ENCODE results near the gene RPL11. TPM values are rescaled to one million over a fixed set of nuclear protein-coding genes. Genes with fewer than 3 reads are reported as not detected.
A peak's percentile ranks its signal among the peaks of the same experiment; 100 is the strongest.
"Not testable (repeated sequence)": the region's sequence is repeated elsewhere in the genome, so short reads cannot be mapped to it uniquely, and the experiment has no call there.

The RPL11 gene
- total and polyA plus RNA-seq, 5 donors, result 586 to 1,436 (median 764) TPM

- H3K27ac ChIP-seq (ENCODE audit: low read length), result no peak overlapping the region
- no peak overlapping the region for H3K4me3 ChIP-seq (ENCODE audit: low read length)
- H3K9me3 ChIP-seq (ENCODE audit: control insufficient read depth, low read length), result no peaks in the 10 kb centered on the region
- WGBS, result 67% methylated on average over 2 of the region's 2 CpGs
- intact Hi-C loops (cut with DNase I), result no loop called here
- DNase-seq, result no peak
- no peak for ATAC-seq
- H3K4me1 ChIP-seq (ENCODE audit: control insufficient read depth, insufficient read depth, low read length), result no peaks in the 10 kb centered on the region
- H3K27me3 ChIP-seq (ENCODE audit: control insufficient read depth, insufficient read depth), result no peaks in the 10 kb centered on the region
Observed at GRCh38 chr1:23684415-23684814, 7.2 kb upstream of the RPL11 start.

GRCh38 chr1:23685197-23685596, 6.4 kb upstream of the RPL11 start:
- H3K27me3 ChIP-seq (ENCODE audit: control insufficient read depth, insufficient read depth); H3K27ac ChIP-seq (ENCODE audit: low read length); DNase-seq; H3K9me3 ChIP-seq (ENCODE audit: control insufficient read depth, low read length); intact Hi-C loops (cut with DNase I); ATAC-seq; H3K4me3 ChIP-seq (ENCODE audit: low read length); H3K4me1 ChIP-seq (ENCODE audit: control insufficient read depth, insufficient read depth, low read length): not testable (repeated sequence)
- WGBS, result 47% methylated on average over 7 of the region's 7 CpGs

- DNase-seq; H3K4me3 ChIP-seq (ENCODE audit: low read length); H3K4me1 ChIP-seq (ENCODE audit: control insufficient read depth, insufficient read depth, low read length); H3K27ac ChIP-seq (ENCODE audit: low read length); H3K27me3 ChIP-seq (ENCODE audit: control insufficient read depth, insufficient read depth); ATAC-seq; intact Hi-C loops (cut with DNase I); H3K9me3 ChIP-seq (ENCODE audit: control insufficient read depth, low read length): not testable (repeated sequence)
- WGBS, result 82% methylated on average over 3 of the region's 3 CpGs
Observed at GRCh38 chr1:23687680-23688079, 3.9 kb upstream of the RPL11 start.

GRCh38 chr1:23688281-23688680, 3.3 kb upstream of the RPL11 start:
- 97% methylated on average over 33 of the region's 33 CpGs for WGBS

GRCh38 chr1:23692308-23692871, 784 bp downstream of the RPL11 start:
- Histone ChIP-seq H3K9me3 (ENCODE audit: control insufficient read depth, low read length) (no peaks in the 10 kb centered on the region), H3K27ac (ENCODE audit: low read length) (peak overlapping the region; percentile 76), H3K4me3 (ENCODE audit: low read length) (peak overlapping the region; percentile 77), H3K4me1 (ENCODE audit: control insufficient read depth, insufficient read depth, low read length) (peaks cover 13% of the 10 kb centered on the region), H3K27me3 (ENCODE audit: control insufficient read depth, insufficient read depth) (no peaks in the 10 kb centered on the region)
- ATAC-seq (no peak), DNase-seq (no peak)
- intact Hi-C loops (cut with DNase I), result no loop called here
- WGBS, result 9% methylated on average over 17 of the region's 17 CpGs

More at GRCh38 chr1:23688281-23688680, 3.3 kb upstream of the RPL11 start:
- H3K4me3 ChIP-seq (ENCODE audit: low read length); H3K4me1 ChIP-seq (ENCODE audit: control insufficient read depth, insufficient read depth, low read length); H3K9me3 ChIP-seq (ENCODE audit: control insufficient read depth, low read length); intact Hi-C loops (cut with DNase I); H3K27ac ChIP-seq (ENCODE audit: low read length); H3K27me3 ChIP-seq (ENCODE audit: control insufficient read depth, insufficient read depth); ATAC-seq; DNase-seq: not testable (repeated sequence)

GRCh38 chr1:23693599-23693998, 2.0 kb downstream of the RPL11 start:
- Histone ChIP-seq H3K27me3 (ENCODE audit: control insufficient read depth, insufficient read depth) (no peaks in the 10 kb centered on the region), H3K27ac (ENCODE audit: low read length) (no peak overlapping the region), H3K4me3 (ENCODE audit: low read length) (no peak overlapping the region), H3K4me1 (ENCODE audit: control insufficient read depth, insufficient read depth, low read length) (peaks cover 13% of the 10 kb centered on the region), H3K9me3 (ENCODE audit: control insufficient read depth, low read length) (no peaks in the 10 kb centered on the region)
- no peak for ATAC-seq
- DNase-seq, result no peak
- intact Hi-C loops (cut with DNase I), result no loop called here
- 54% methylated on average over 2 of the region's 2 CpGs for WGBS

- Histone ChIP-seq H3K27ac (ENCODE audit: low read length) (no peak overlapping the region), H3K27me3 (ENCODE audit: control insufficient read depth, insufficient read depth) (no peaks in the 10 kb centered on the region), H3K4me3 (ENCODE audit: low read length) (no peak overlapping the region), H3K9me3 (ENCODE audit: control insufficient read depth, low read length) (no peaks in the 10 kb centered on the region), H3K4me1 (ENCODE audit: control insufficient read depth, insufficient read depth, low read length) (peaks cover 13% of the 10 kb centered on the region)
- 40% methylated on average over 3 of the region's 3 CpGs for WGBS
- DNase-seq (no peak), ATAC-seq (no peak)
- intact Hi-C loops (cut with DNase I), result no loop called here
Observed at GRCh38 chr1:23694371-23694770, 2.8 kb downstream of the RPL11 start.

GRCh38 chr1:23695667-23696066, 4.1 kb downstream of the RPL11 start:
- ATAC-seq (no peak), DNase-seq (no peak)
- Histone ChIP-seq H3K9me3 (ENCODE audit: control insufficient read depth, low read length) (no peaks in the 10 kb centered on the region), H3K4me1 (ENCODE audit: control insufficient read depth, insufficient read depth, low read length) (peaks cover 13% of the 10 kb centered on the region), H3K27ac (ENCODE audit: low read length) (no peak overlapping the region), H3K27me3 (ENCODE audit: control insufficient read depth, insufficient read depth) (no peaks in the 10 kb centered on the region), H3K4me3 (ENCODE audit: low read length) (no peak overlapping the region)
- intact Hi-C loops (cut with DNase I), result no loop called here
- 97% methylated on average over 3 of the region's 3 CpGs for WGBS

GRCh38 chr1:23696335-23696989, 4.9 kb downstream of the RPL11 start:
- DNase-seq (no peak), ATAC-seq (no peak)
- intact Hi-C loops (cut with DNase I), result no loop called here
- WGBS, result 37% methylated on average over 6 of the region's 6 CpGs
- Histone ChIP-seq H3K9me3 (ENCODE audit: control insufficient read depth, low read length) (no peaks in the 10 kb centered on the region), H3K27ac (ENCODE audit: low read length) (peak overlapping the region; percentile 55), H3K4me1 (ENCODE audit: control insufficient read depth, insufficient read depth, low read length) (peaks cover 14% of the 10 kb centered on the region), H3K27me3 (ENCODE audit: control insufficient read depth, insufficient read depth) (no peaks in the 10 kb centered on the region), H3K4me3 (ENCODE audit: low read length) (no peak overlapping the region)

GRCh38 chr1:23698466-23698865, 6.9 kb downstream of the RPL11 start:
- ATAC-seq (no peak), DNase-seq (no peak)
- intact Hi-C loops (cut with DNase I), result no loop called here
- Histone ChIP-seq H3K27me3 (ENCODE audit: control insufficient read depth, insufficient read depth) (no peaks in the 10 kb centered on the region), H3K9me3 (ENCODE audit: control insufficient read depth, low read length) (no peaks in the 10 kb centered on the region), H3K27ac (ENCODE audit: low read length) (no peak overlapping the region), H3K4me3 (ENCODE audit: low read length) (no peak overlapping the region), H3K4me1 (ENCODE audit: control insufficient read depth, insufficient read depth, low read length) (peaks cover 6% of the 10 kb centered on the region)
- WGBS, result 71% methylated on average over 5 of the region's 5 CpGs

- Histone ChIP-seq H3K4me1 (ENCODE audit: control insufficient read depth, insufficient read depth, low read length) (peaks cover 5% of the 10 kb centered on the region), H3K4me3 (ENCODE audit: low read length) (no peak overlapping the region), H3K9me3 (ENCODE audit: control insufficient read depth, low read length) (no peaks in the 10 kb centered on the region), H3K27me3 (ENCODE audit: control insufficient read depth, insufficient read depth) (no peaks in the 10 kb centered on the region), H3K27ac (ENCODE audit: low read length) (no peak overlapping the region)
- intact Hi-C loops (cut with DNase I), result no loop called here
- DNase-seq (no peak), ATAC-seq (no peak)
- 74% methylated on average over 7 of the region's 7 CpGs for WGBS
Observed at GRCh38 chr1:23699280-23700179, 7.9 kb downstream of the RPL11 start.

Measured in right cardiac atrium (tissue), 5 donors.